Naive B cell (primary cell): ENCODE measurements around the gene FAM3B. TPM values are rescaled to one million over a fixed set of nuclear protein-coding genes. Genes with fewer than 3 reads are reported as not detected.

Experiments
- ATAC-seq, 2 donors: fragments of 150-1000 bp; cut with Tn5 transposase; 2 replicates each; pipeline ENCODE4 v1.10.0; 2021; ENCODE audit warnings: low read depth in 2 of 2, mild to moderate bottlenecking in 2 of 2, moderate library complexity in 2 of 2
- DNase-seq: peaks from one replicate; pipeline ENCODE4 v3.0.0; 2022
- H3K27ac Mint-ChIP-seq, 6 donors: one replicate each; pipeline ENCODE4 v1.8.0; 2020 to 2022; ENCODE audit warnings: mild to moderate bottlenecking in 6 of 6, mixed read lengths in 6 of 6, moderate library complexity in 5 of 6, inconsistent platforms in 2 of 6
- H3K27me3 Mint-ChIP-seq, 3 donors: one replicate each; pipeline ENCODE4 v1.8.0; 2021 to 2022; ENCODE audit warnings: mixed read lengths in 3 of 3, mild to moderate bottlenecking in 1 of 3
- H3K36me3 Mint-ChIP-seq, 2 donors: one replicate each; pipeline ENCODE4 v1.8.0; 2020 to 2022; ENCODE audit warnings: mixed read lengths in 2 of 2, inconsistent platforms in 1 of 2, mild to moderate bottlenecking in 1 of 2
- H3K4me1 Mint-ChIP-seq, 3 donors: one replicate each; pipeline ENCODE4 v1.8.0; 2020 to 2022; ENCODE audit warnings: mixed read lengths in 3 of 3, inconsistent platforms in 1 of 3, mild to moderate bottlenecking in 1 of 3, moderate library complexity in 1 of 3
- H3K4me3 Mint-ChIP-seq, 8 donors: one replicate each; pipeline ENCODE4 v1.8.0; 2020 to 2022; ENCODE audit warnings: mild to moderate bottlenecking in 8 of 8, mixed read lengths in 8 of 8, moderate library complexity in 8 of 8, inconsistent platforms in 2 of 8
- H3K9me3 Mint-ChIP-seq, 7 donors: one replicate each; pipeline ENCODE4 v1.8.0; 2020 to 2022; ENCODE audit warnings: mixed read lengths in 7 of 7, mild to moderate bottlenecking in 5 of 7, inconsistent platforms in 2 of 7, moderate library complexity in 1 of 7
- polyA plus RNA-seq, 6 donors: library from polyadenylated mRNA; unstranded; fragments of 300-500 nt; fragmentation: Illumina TruSeq; gene quantifications; one replicate each; pipeline ENCODE4 v1.2.3, GENCODE V29; 2021; ENCODE audit warnings: low read depth in 6 of 6

Gene FAM3B
- polyA plus RNA-seq, 6 donors from 2014 or later, result not detected

DNA sequence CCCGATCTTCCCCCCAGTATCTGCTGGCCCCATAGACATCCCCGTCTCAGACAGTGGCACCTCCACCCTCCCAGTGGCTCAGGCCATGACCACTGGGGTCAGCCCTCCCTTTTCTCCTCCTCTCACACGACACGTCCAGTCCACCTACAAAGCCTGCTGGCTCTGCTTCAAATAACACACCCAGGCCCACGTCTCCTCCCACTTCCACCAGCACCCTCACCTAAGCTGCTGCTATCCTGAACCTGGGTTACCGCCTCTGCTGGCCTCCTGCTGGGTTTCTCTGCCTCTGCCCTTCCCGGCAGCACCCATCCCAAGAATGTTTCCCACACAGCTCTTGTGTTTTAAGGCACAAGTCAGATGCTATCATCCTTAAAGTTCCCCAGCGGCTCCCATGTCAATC, 71.2 kb downstream of the FAM3B start:
- peaks cover 30 to 40% of the 10 kb centered on the region in 2 donors for H3K36me3 Mint-ChIP-seq
- no peak overlapping the region for H3K4me3 Mint-ChIP-seq
- no peaks in the 10 kb centered on the region for H3K27me3 Mint-ChIP-seq
- H3K9me3 Mint-ChIP-seq, result peaks cover 0 to 1% (median 0%) of the 10 kb centered on the region in 7 donors
- DNase-seq (no peak), ATAC-seq (no peak)
- H3K4me1 Mint-ChIP-seq, result peaks cover 4 to 7% (median 4%) of the 10 kb centered on the region in 3 donors
- H3K27ac Mint-ChIP-seq, result no peak overlapping the region

DNA sequence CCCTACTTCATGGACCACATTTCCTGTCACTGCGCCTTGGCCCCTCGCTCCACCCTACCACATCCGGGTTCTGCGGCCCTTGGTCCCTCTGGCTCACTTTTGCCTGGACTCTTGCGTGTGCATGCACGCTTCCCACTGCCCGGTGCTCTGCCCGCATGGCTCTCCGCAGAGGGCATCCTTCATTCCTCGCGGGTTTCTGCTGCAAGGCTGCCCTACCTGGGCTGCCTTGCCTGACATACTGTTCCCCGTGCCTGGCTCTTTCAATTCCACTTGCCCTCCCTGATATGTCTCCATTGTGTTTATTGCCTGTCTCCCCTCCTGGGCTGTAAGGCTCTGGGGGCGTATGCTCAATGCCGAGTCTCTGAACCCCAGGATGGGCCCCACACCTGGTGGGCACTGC, 71.7 kb downstream of the FAM3B start:
- peaks cover 31 to 43% of the 10 kb centered on the region in 2 donors for H3K36me3 Mint-ChIP-seq
- ATAC-seq (no peak), DNase-seq (no peak)
- H3K4me1 Mint-ChIP-seq, result peaks cover 4 to 7% (median 4%) of the 10 kb centered on the region in 3 donors
- peaks cover 0 to 1% (median 0%) of the 10 kb centered on the region in 7 donors for H3K9me3 Mint-ChIP-seq
- H3K27ac Mint-ChIP-seq, result no peak overlapping the region
- no peaks in the 10 kb centered on the region for H3K27me3 Mint-ChIP-seq
- H3K4me3 Mint-ChIP-seq, result no peak overlapping the region

DNA sequence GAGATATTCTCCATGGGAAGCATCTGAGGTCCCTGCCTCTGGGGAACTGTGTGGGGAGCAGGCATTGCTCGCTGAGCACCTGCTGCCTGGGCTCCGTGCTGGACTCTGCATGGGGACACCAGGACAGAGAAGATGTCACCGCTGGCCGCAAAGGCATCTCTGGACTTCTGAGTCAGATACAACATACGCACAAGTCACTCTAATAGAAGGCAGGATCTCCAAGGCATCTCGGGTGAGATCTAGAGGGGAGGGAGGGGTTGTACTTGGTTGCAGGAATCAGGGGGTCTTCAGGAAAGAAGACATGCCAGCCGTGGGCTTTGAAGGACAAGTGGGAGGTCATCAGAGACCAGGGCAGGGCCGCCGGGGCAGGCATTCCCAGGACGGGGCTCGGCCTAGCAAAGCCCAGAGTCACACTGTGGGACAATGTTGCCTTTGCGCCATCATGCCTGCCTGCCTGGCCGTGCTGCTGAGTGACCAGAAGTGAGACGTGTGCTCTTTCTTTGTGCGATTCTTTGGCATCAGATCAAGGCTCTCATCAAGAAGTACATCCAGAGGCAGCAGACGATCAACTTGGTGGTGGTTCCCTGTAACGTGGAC, 73.5 kb downstream of the FAM3B start:
- Mint-ChIP-seq H3K9me3 (peaks cover 0 to 1% (median 0%) of the 10 kb centered on the region in 7 donors), H3K27me3 (no peaks in the 10 kb centered on the region), H3K27ac (peak overlapping the region in 3 of 6 donors; percentile 48 to 84 (median 73)), H3K36me3 (peaks cover 44 to 60% of the 10 kb centered on the region in 2 donors), H3K4me3 (no peak overlapping the region), H3K4me1 (peaks cover 5 to 12% (median 9%) of the 10 kb centered on the region in 3 donors)
- DNase-seq, result no peak
- no peak for ATAC-seq

DNA sequence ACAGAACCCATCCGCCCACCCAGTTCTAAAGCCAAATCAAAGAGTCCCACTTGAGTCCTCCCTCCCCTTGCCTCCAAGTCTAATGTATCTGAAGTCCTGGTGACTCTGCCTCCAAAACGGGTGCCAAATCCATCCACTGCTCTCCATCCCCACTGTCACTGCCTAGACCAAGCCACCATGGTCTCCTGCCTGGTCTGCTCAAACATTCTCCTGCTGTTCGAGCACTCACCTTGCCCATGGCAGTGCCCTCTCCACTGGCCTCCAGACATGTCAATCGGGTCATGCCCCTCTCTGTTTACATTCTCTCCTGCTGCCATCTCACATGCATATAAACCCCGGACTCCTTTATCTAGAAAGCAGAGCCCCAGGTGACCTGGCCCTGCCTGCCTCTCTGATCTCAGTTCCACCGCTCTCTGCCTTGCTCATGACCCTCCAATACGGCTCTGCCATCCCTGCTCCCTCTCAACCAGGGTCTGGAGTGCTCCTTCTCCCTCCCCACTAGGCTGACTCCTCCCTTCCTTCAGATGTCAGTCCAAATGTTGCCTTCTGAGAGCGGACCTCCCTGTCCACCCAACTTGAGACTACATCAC, 77.4 kb downstream of the FAM3B start:
- no peak overlapping the region for H3K4me3 Mint-ChIP-seq
- ATAC-seq (no peak), DNase-seq (no peak)
- peaks cover 41 to 44% of the 10 kb centered on the region in 2 donors for H3K36me3 Mint-ChIP-seq
- H3K27ac Mint-ChIP-seq, result peak overlapping the region in 2 of 6 donors; percentile 10 to 82
- H3K4me1 Mint-ChIP-seq, result peaks cover 11 to 21% (median 17%) of the 10 kb centered on the region in 3 donors
- H3K27me3 Mint-ChIP-seq, result no peaks in the 10 kb centered on the region
- H3K9me3 Mint-ChIP-seq, result no peaks in the 10 kb centered on the region

DNA sequence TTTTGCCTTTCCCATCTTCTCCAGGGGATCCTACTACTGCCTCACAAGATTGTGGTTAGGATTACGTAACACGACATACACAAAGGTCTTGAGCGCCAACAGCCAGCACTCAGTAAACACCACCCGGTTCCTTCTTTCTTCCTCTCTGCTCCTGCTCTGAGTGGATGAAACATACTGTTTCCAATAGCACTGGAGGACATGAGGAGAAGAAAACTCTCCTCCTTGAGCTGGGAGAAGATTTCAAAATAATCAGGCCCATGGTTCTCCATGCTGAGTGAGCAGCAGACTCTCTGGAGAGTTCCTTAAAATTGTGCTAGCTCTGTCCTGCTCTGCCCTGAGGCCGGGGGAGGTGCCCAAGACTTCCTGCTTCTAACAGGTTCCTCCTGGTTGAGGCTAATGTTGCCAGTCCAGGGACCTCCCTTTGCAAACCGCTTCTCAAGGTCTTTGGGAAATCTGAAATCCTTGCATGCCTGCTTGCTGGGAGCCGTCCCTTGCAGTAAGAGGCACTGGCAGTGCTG, 80.0 kb downstream of the FAM3B start:
- DNase-seq (no peak), ATAC-seq (no peak)
- H3K4me1 Mint-ChIP-seq, result peaks cover 11 to 21% (median 17%) of the 10 kb centered on the region in 3 donors
- H3K27ac Mint-ChIP-seq, result peak overlapping the region in 3 of 6 donors; percentile 40 to 80 (median 64)
- H3K36me3 Mint-ChIP-seq, result peaks cover 55 to 61% of the 10 kb centered on the region in 2 donors
- H3K27me3 Mint-ChIP-seq, result no peaks in the 10 kb centered on the region
- no peaks in the 10 kb centered on the region for H3K9me3 Mint-ChIP-seq
- H3K4me3 Mint-ChIP-seq, result no peak overlapping the region

DNA sequence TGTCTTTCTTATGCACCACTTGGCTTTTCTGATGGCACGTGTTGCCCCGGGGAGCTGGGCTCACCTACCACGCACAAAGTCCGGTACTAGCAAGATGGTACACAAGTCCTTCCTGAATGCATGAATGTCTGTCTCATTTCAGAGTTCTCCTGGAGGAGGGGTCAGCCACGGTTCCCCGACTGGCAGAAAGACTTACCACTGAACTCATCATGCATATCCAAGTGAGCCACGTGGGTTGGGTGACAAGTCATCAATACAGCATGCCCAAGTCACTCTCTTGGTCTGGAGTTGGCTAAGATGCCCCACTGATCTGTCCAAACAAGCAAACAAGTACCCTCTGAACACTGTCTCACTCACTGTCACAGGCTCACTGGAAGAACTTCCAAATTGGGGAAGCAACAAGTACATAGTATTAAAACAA, 80.9 kb downstream of the FAM3B start:
- peaks cover 55 to 57% of the 10 kb centered on the region in 2 donors for H3K36me3 Mint-ChIP-seq
- DNase-seq (no peak), ATAC-seq (no peak)
- peak overlapping the region in 3 of 6 donors; percentile 20 to 79 (median 25) for H3K27ac Mint-ChIP-seq
- no peaks in the 10 kb centered on the region for H3K27me3 Mint-ChIP-seq
- peaks cover 11 to 21% (median 17%) of the 10 kb centered on the region in 3 donors for H3K4me1 Mint-ChIP-seq
- no peak overlapping the region for H3K4me3 Mint-ChIP-seq
- H3K9me3 Mint-ChIP-seq, result no peaks in the 10 kb centered on the region

DNA sequence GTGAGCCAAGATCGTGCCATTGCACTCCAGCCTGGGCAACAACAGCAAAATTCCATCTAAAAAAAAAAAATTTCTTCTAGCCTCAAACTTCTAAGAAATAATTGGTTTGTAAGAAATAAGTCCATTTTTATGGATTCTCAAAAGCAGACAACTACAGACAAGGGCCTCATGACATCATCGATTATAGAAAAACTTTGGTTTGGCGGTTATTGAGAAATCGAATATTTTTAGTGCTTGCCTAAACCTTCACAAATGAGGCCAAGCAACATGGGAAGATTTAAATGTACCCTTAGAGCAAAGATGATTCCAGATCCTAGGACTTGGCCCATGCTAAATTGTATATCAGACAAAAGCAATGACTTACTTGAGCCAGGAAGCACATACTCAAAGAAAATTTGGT, 81.7 kb downstream of the FAM3B start:
- ATAC-seq, result no peak
- no peak overlapping the region for H3K4me3 Mint-ChIP-seq
- peaks cover 11 to 21% (median 17%) of the 10 kb centered on the region in 3 donors for H3K4me1 Mint-ChIP-seq
- peaks cover 60 to 62% of the 10 kb centered on the region in 2 donors for H3K36me3 Mint-ChIP-seq
- H3K27ac Mint-ChIP-seq, result no peak overlapping the region
- DNase-seq, result no peak
- H3K27me3 Mint-ChIP-seq, result no peaks in the 10 kb centered on the region
- no peaks in the 10 kb centered on the region for H3K9me3 Mint-ChIP-seq

DNA sequence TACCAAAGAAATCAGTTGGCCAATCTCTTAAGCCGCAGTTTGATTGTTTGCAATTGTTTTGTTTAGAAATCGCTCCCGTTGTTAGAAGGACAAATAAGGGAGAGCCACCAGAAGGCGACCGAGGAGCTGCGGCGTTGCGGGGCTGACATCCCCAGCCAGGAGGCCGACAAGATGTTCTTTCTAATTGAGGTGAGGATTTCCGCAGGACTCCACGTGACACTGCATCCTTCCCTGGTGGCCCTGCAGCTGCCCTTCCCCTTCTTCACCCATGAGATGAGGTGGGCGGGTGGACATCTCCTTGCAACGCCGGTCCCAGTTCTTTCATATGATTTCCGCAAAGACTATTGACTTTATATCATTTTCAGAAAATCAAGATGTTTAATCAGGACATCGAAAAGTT, 82.2 kb downstream of the FAM3B start:
- DNase-seq (no peak), ATAC-seq (no peak)
- Mint-ChIP-seq H3K36me3 (peaks cover 57 to 58% of the 10 kb centered on the region in 2 donors), H3K27ac (peak overlapping the region in 1 of 6 donors; percentile 65), H3K9me3 (no peaks in the 10 kb centered on the region), H3K4me1 (peaks cover 10 to 21% (median 17%) of the 10 kb centered on the region in 3 donors), H3K4me3 (no peak overlapping the region), H3K27me3 (no peaks in the 10 kb centered on the region)

DNA sequence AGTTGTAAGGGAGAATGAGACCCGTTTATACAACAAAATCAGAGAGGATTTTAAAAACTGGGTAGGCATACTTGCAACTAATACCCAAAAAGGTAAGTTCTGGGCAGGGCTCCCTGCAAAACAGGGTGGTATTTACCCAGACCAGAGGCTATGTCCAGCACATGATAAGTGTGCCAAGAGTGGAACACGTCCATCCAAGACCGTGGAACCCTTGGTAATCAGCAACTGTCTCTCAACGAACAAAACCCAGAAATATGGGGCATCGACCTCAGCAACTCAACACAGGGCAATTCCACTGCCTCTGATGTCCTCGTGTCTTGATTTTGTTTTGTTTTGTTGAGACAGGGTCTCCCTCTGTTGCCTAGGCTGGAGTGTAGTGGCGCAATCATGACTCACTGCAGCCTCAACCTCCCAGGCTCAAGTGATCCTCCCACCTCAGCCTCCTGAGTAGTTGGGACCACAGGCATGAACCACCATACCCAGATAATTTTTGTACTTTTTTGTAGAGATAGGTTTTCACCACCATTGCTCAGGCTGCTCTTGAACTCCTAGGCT, 82.7 kb downstream of the FAM3B start:
- H3K4me1 Mint-ChIP-seq, result peaks cover 6 to 21% (median 17%) of the 10 kb centered on the region in 3 donors
- no peaks in the 10 kb centered on the region for H3K27me3 Mint-ChIP-seq
- no peak overlapping the region for H3K4me3 Mint-ChIP-seq
- no peak overlapping the region for H3K27ac Mint-ChIP-seq
- H3K9me3 Mint-ChIP-seq, result no peaks in the 10 kb centered on the region
- no peak for ATAC-seq
- DNase-seq, result no peak
- peaks cover 55 to 57% of the 10 kb centered on the region in 2 donors for H3K36me3 Mint-ChIP-seq

DNA sequence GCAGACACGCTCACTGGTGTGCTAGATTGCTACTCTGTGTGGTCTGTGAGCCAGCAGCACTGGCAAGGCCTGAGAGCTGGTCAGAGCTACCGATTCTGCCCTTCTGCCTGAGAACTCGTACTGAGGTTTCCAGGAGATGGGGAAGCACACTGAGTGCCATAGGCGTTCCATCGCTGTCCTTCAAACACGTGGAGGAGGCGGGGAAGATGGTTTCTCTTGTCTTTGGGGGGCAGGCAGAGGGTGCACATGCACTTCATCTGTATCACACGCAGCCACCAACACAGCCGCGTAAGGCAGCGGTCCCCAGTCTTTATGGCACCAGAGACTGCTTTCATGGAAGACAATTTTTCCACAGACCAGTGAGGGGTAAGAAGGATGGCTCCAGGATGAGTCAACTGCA, 85.6 kb downstream of the FAM3B start:
- Mint-ChIP-seq H3K27me3 (no peaks in the 10 kb centered on the region), H3K4me1 (peaks cover 4 to 5% (median 5%) of the 10 kb centered on the region in 3 donors), H3K4me3 (no peak overlapping the region), H3K36me3 (peaks cover 45 to 53% of the 10 kb centered on the region in 2 donors), H3K9me3 (no peaks in the 10 kb centered on the region), H3K27ac (no peak overlapping the region)
- no peak for ATAC-seq
- no peak for DNase-seq

DNA sequence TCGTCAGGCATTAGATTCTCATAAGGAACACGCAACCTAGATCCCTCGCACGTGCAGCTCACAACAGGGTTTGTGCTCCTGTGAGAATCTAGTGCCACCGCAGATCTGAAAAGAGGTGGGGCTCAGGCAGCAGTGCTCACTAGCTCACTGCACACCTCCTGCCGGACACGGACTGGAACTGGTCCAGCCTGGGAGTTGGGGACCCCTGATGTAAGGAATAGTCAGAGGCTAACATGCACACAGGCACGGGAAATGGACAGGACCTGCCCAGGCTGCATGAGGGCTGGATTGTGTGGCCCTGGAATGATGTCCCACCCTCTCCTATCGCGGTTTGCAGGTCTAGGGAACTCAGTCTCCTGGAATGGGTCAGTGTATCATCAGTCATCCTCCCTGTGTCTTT, 86.2 kb downstream of the FAM3B start:
- Mint-ChIP-seq H3K36me3 (peaks cover 46 to 52% of the 10 kb centered on the region in 2 donors), H3K27ac (no peak overlapping the region), H3K27me3 (no peaks in the 10 kb centered on the region), H3K9me3 (no peaks in the 10 kb centered on the region), H3K4me1 (no peaks in the 10 kb centered on the region), H3K4me3 (no peak overlapping the region)
- ATAC-seq (no peak), DNase-seq (no peak)

DNA sequence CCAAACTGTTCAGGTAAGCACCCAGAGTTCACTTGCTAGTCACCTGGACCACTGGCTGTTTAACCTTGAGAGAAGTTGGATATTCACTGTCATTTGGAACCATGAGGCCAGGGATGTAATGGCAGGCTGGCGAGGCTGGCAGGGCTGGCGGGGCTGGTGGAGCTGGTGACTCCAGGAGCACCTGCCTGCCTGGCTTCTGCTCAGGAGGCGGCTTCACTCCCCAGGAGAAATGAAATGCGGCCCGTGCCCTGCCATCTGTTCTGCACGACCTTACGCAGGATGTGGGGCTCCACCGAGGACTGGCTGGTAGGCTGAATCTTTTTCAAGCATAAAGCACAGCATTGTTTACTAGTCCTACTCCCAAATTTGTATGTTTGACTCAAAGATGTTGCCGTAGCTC, 86.7 kb downstream of the FAM3B start:
- Mint-ChIP-seq H3K27me3 (no peaks in the 10 kb centered on the region), H3K4me1 (peaks cover 0 to 1% (median 0%) of the 10 kb centered on the region in 3 donors), H3K36me3 (peaks cover 50 to 55% of the 10 kb centered on the region in 2 donors), H3K27ac (no peak overlapping the region), H3K4me3 (no peak overlapping the region), H3K9me3 (no peaks in the 10 kb centered on the region)
- no peak for DNase-seq
- ATAC-seq, result no peak

DNA sequence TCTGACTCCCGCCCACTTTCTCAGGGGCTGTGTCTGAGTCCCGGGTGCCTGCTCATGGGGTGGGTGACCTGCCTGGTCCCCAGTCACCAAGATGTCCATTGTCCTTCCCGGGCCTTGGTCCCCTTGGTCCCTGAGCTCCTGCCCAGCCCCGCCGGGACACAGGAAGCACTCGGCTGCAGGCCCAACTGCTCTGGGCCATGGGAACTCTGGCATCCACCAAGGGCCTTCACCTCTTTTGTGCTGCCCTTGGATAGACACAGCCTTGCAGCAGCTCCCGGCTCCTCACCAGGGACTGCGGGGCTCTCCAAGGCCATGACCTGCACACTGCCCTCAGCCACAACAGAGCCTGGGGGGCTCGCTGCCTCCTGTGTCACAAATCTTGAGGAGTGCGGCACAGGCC, 87.4 kb downstream of the FAM3B start:
- no peak for DNase-seq
- Mint-ChIP-seq H3K4me3 (no peak overlapping the region), H3K4me1 (peaks cover 0 to 6% (median 0%) of the 10 kb centered on the region in 3 donors), H3K27me3 (no peaks in the 10 kb centered on the region), H3K9me3 (no peaks in the 10 kb centered on the region), H3K27ac (peak overlapping the region in 2 of 6 donors; percentile 22 to 77), H3K36me3 (peaks cover 54 to 57% of the 10 kb centered on the region in 2 donors)
- ATAC-seq, result no peak

DNA sequence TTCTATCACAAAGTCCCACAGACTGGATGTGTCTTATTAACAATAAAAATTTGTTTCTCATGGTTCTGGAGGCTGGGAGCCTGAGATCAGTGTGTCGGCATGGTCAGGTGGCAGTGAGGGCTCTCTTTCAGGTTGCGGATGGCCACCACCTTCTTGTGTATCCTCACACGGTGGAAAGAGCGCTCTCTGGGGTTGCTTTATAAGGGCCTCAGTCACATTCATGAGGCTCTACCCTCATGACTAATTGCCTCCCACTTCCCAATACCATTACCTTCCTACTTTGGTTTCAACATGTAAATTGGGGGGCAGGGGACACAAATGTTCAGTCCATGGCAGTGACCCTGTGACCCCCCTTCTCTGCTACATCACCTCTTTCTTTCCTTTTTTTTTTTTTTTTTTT, 88.7 kb downstream of the FAM3B start:
- DNase-seq (no peak), ATAC-seq (no peak)
- no peak overlapping the region for H3K4me3 Mint-ChIP-seq
- no peak overlapping the region for H3K27ac Mint-ChIP-seq
- peaks cover 62 to 63% of the 10 kb centered on the region in 2 donors for H3K36me3 Mint-ChIP-seq
- peaks cover 0 to 10% (median under 1%) of the 10 kb centered on the region in 3 donors for H3K4me1 Mint-ChIP-seq
- H3K27me3 Mint-ChIP-seq, result no peaks in the 10 kb centered on the region
- peaks cover 0 to 2% (median under 1%) of the 10 kb centered on the region in 7 donors for H3K9me3 Mint-ChIP-seq
